ENCODE data around the gene CARD10.
"Not testable (repeated sequence)": the region's sequence is repeated elsewhere in the genome, so short reads cannot be mapped to it uniquely, and the experiment has no call there.

The CARD10 gene

GRCh38 chr22:37469416-37470086 is 49.7 kb downstream of the CARD10 start:
- H3K27ac ChIP-seq, result no peak overlapping the region
- TF ChIP-seq, protein P1, sequence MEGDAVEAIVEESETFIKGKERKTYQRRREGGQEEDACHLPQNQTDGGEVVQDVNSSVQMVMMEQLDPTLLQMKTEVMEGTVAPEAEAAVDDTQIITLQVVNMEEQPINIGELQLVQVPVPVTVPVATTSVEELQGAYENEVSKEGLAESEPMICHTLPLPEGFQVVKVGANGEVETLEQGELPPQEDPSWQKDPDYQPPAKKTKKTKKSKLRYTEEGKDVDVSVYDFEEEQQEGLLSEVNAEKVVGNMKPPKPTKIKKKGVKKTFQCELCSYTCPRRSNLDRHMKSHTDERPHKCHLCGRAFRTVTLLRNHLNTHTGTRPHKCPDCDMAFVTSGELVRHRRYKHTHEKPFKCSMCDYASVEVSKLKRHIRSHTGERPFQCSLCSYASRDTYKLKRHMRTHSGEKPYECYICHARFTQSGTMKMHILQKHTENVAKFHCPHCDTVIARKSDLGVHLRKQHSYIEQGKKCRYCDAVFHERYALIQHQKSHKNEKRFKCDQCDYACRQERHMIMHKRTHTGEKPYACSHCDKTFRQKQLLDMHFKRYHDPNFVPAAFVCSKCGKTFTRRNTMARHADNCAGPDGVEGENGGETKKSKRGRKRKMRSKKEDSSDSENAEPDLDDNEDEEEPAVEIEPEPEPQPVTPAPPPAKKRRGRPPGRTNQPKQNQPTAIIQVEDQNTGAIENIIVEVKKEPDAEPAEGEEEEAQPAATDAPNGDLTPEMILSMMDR (conservative IDR thresholded peaks at IDR 0.05), result no peak

DNA sequence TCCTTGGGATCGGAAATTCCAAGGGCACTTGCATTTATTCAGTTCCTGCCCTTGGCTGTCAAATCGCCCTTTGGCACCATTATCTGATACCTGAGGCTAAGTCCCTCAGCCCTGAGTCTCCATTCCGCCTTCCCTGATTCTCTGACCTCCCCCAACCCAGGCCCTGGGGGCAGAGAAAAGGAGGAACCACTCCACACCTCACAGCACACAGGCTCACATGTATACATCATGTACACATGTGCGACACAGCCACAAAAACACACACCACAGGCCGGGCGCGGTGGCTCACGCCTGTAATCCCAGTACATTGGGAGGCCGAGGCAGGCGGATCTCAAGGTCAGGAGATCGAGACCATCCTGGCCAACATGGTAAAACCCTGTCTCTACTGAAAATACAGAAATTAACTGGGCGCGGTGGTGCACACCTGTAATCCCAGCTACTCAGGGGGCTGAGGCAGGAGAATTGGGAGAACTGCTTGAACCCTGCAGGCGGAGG is 51.0 kb downstream of the CARD10 start:
- H3K27ac ChIP-seq, result not testable (repeated sequence)

DNA sequence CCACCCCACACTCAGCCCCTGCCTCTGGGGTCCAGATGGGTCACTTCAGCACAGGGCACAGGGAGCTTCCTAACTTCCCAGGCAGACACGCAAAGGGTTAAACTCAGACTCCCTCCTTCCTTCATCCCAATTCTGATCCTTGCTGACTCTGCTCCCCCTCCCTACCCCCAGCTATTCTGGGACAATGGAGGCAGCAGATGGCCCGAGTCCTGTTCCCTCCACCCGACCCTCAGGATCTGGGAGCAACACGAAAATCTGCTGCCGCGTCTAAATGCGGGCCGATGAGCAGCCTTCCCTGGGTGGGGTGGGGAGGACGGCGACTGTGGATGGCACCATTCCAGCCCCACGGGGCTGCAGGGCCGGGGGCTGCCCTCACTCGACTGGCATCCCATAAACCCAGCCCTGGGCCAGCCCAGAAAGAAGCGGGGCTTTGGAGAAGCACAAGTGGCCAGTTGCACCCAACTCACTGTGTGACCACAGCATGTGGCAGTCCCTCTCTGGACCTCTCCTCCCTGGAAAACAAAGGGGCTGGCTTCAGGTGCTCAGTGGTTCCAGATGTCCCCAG is 51.7 kb downstream of the CARD10 start:
- no peak overlapping the region for H3K27ac ChIP-seq
- TF ChIP-seq, protein P1 (conservative IDR thresholded peaks at IDR 0.05), result no peak

DNA sequence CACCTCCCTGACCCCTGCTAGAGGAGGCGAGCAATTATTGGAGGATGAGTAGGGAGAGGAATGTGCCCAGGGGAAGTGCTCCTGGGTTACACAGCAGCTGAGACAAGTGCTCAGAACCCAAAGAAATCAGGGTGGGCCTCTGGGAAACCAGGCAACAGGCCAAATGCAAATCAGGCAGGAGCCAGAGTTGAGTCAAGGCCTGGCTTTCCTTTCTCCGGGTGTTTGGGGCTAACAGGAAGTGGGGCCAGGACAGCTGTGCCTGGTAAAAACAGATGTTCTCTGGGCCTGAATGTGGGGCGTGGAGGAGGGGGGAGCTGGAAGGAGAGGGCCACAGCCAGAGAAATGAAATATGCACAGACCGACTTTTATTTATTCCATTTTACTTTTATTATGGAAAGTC is 55.0 kb downstream of the CARD10 start:
- TF ChIP-seq, protein P1 (conservative IDR thresholded peaks at IDR 0.05), result no peak
- H3K27ac ChIP-seq, result no peak overlapping the region

DNA sequence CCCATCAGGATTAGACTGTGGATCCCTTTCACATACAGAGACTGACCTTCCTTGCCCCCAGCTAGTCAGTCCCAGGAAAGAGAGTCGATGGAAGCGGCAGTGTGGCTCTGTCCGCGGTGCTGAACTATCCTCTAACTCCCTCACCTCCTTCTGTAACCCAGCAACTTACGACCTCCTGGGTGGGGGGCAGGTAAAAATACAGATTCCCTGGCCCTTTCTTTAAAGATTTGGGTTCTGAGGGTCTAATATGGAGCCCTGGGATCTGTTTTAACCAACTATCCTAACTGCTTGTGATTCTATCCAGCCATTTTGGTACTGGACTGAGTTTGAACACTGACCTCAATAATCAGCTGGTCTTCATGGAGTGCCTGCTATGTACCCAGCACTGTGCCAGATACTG is 56.2 kb downstream of the CARD10 start:
- H3K27ac ChIP-seq, result no peak overlapping the region
- TF ChIP-seq, protein P1 (conservative IDR thresholded peaks at IDR 0.05), result no peak

DNA sequence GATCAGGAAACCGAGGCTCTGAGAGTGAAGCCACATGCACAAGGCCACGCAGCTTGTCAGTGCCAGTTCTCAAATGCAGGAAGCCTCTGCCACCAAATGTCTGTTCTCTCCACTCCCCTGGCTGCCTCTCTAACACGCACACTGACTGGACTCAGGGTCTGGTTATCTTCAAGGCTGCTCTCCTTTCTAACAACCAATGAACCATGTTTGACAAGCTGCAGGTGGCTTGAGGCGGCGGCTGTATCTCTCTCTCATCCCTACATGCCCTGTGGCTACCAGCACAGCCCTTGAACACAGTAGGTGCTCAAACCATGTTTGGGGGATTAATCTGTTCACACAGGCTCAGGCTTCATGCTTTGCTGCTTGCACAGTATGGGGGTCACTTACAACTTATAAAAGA is 56.8 kb downstream of the CARD10 start:
- H3K27ac ChIP-seq, result no peak overlapping the region
- TF ChIP-seq, protein P1 (conservative IDR thresholded peaks at IDR 0.05), result no peak

DNA sequence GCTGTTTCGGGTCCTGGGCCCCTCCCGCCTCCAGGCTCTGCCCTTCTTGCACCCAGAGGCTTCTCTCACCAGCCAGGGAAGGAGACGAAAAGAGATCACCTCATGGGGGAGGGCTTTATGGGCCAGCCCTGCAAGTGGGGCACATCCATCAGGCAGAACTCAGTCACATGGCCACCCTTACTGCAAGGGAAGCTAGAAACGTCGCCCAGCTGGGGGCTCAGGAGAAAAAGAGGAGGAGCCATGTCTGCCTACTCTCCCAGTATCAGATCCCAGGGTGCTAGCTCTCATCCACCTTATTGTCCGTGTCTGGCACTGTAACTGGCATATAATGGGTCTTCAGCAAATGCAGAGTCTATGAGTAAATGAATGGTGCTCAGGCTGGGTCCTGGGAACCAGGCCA is 57.3 kb downstream of the CARD10 start:
- TF ChIP-seq, protein P1 (conservative IDR thresholded peaks at IDR 0.05), result no peak
- no peak overlapping the region for H3K27ac ChIP-seq

- H3K27ac ChIP-seq, result no peak overlapping the region
These were observed 58.5 kb downstream of the CARD10 start for GRCh38 chr22:37460684-37461083.

More at GRCh38 chr22:37460684-37461083, 58.5 kb downstream of the CARD10 start:
- TF ChIP-seq, protein P1 (conservative IDR thresholded peaks at IDR 0.05), result no peak

Measured in VCaP (cell line).